Fibroblast of lung (primary cell): ENCODE results near the gene KCNMA1.

Source experiments
- EZH2 ChIP-seq: IDR thresholded peaks from 2 replicates; pipeline ENCODE4 v1.5.1; 2012; ENCODE audit warnings: low read length, control low read depth, mild to moderate bottlenecking; ENCODE audit errors: missing control alignments
- TF ChIP-seq, protein P1 (sequence below), 2 donors: IDR thresholded peaks in 1 of 2; conservative IDR thresholded peaks in 1 of 2; 1 replicate in 1 of 2; 2 replicates in 1 of 2; pipeline ENCODE4 v1.5.1; 2011 to 2012; ENCODE audit warnings: low read length in 2 of 2, control low read depth in 1 of 2, inconsistent platforms in 1 of 2, low read depth in 1 of 2, mild to moderate bottlenecking in 1 of 2

DNA sequence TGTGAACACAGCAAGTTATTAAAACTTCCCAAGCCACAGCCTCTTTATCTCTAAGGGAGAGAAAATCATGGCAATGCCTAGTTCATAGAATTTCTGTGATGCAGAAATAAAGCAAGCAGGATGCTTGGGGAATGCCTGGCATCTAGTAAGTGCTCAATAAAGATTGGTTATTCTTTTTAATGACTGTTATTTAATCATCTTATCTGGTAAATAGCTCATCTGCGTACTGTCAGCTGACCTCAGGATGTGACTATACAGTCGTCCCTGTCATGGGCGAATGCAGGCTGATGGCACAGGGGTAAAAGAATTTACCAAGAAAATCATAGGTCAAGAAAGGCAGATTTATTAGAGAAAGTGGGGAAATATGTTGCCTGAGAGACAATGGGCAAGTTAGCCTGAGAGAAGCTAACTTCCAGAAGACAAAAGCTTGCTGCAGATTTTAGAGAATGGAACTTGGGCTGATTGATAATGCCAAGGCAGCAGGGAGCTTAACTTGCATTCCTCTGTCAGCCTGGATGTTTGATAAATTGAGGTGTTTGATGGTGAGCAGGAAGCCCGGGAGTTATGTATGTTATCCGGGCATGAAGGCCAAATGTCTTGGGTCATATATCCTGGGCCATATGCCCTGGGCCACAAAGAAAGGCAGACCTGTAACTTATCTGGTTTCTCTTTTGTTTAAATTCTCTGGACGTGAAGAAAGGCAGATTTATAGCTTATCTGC, 126.0 kb downstream of the KCNMA1 start:
- TF ChIP-seq, protein P1, sequence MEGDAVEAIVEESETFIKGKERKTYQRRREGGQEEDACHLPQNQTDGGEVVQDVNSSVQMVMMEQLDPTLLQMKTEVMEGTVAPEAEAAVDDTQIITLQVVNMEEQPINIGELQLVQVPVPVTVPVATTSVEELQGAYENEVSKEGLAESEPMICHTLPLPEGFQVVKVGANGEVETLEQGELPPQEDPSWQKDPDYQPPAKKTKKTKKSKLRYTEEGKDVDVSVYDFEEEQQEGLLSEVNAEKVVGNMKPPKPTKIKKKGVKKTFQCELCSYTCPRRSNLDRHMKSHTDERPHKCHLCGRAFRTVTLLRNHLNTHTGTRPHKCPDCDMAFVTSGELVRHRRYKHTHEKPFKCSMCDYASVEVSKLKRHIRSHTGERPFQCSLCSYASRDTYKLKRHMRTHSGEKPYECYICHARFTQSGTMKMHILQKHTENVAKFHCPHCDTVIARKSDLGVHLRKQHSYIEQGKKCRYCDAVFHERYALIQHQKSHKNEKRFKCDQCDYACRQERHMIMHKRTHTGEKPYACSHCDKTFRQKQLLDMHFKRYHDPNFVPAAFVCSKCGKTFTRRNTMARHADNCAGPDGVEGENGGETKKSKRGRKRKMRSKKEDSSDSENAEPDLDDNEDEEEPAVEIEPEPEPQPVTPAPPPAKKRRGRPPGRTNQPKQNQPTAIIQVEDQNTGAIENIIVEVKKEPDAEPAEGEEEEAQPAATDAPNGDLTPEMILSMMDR (conservative IDR thresholded peaks at IDR 0.05 in 1 of 2, IDR thresholded peaks at IDR 0.05 in 1 of 2; ENCODE audit: low read depth in 1 of 2, low read length in 2 of 2): no peak
- no peak for TF ChIP-seq EZH2
